NB4 (cell line): ENCODE data around the gene RAMP2.

Source experiments
- DNase-seq: peaks from one replicate; pipeline ENCODE4 v3.0.0; 2010; ENCODE audit warnings: low read depth
- H3K4me3 ChIP-seq: one replicate; pipeline ENCODE4 v1.5.1; 2011; ENCODE audit warnings: mild to moderate bottlenecking, low read depth, low read length, moderate library complexity
- MYC ChIP-seq: IDR thresholded peaks from 2 replicates; pipeline ENCODE4 v1.6.1; 2011; ENCODE audit warnings: low read depth, low read length
- POLR2A ChIP-seq: IDR thresholded peaks from 2 replicates; pipeline ENCODE4 v1.6.1; 2011; ENCODE audit warnings: mild to moderate bottlenecking; ENCODE audit not compliant: insufficient read length; ENCODE audit errors: extremely low read depth
- TF ChIP-seq, protein P1 (sequence below): IDR thresholded peaks from one replicate; pipeline ENCODE4 v1.5.1; 2012; ENCODE audit warnings: low read depth, low read length
- TF ChIP-seq, protein P2 (sequence below): IDR thresholded peaks from 2 replicates; pipeline ENCODE4 v1.6.1; 2011; ENCODE audit warnings: low read depth, low read length

The RAMP2 gene

GRCh38 chr17:42748908-42749798, 11.9 kb upstream of the RAMP2 start:
- DNase-seq: no peak
- no peak for TF ChIP-seq POLR2A
- TF ChIP-seq, protein P1, sequence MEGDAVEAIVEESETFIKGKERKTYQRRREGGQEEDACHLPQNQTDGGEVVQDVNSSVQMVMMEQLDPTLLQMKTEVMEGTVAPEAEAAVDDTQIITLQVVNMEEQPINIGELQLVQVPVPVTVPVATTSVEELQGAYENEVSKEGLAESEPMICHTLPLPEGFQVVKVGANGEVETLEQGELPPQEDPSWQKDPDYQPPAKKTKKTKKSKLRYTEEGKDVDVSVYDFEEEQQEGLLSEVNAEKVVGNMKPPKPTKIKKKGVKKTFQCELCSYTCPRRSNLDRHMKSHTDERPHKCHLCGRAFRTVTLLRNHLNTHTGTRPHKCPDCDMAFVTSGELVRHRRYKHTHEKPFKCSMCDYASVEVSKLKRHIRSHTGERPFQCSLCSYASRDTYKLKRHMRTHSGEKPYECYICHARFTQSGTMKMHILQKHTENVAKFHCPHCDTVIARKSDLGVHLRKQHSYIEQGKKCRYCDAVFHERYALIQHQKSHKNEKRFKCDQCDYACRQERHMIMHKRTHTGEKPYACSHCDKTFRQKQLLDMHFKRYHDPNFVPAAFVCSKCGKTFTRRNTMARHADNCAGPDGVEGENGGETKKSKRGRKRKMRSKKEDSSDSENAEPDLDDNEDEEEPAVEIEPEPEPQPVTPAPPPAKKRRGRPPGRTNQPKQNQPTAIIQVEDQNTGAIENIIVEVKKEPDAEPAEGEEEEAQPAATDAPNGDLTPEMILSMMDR: no peak
- TF ChIP-seq MYC: no peak
- TF ChIP-seq, protein P2, sequence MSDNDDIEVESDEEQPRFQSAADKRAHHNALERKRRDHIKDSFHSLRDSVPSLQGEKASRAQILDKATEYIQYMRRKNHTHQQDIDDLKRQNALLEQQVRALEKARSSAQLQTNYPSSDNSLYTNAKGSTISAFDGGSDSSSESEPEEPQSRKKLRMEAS: no peak
- H3K4me3 ChIP-seq: no peak overlapping the region

DNA sequence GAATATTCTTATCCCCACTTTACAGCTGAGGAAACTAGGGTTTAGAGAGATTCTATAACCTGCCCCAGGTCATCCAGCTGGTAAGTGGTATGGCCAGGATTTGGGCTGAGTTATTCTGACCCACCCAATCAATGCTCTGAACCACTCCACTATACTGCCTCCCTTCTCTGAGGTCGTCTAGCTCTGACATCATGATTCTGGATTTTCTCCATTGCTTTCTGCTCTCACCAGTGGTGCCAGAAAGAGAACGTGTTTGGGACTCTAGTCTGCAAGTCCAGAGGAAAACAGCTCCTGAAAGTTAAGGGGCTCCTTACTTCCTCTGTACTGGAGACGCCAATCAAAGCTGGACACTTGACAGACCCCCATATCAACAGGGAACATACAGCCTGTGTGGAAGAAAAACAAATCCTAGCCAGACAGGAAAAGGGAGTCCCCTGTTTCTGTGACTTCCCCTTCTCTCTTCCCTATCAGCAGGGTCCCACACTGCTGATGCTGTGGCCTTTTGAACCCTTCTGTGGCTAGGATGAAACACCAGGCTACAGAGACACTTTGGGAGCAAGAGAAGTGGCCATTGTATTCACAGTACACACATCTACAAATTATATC, 10.2 kb upstream of the RAMP2 start:
- TF ChIP-seq, protein P1: no peak
- TF ChIP-seq, protein P2: no peak
- TF ChIP-seq POLR2A (no peak), MYC (no peak)
- DNase-seq: peak; percentile 57
- H3K4me3 ChIP-seq: no peak overlapping the region

GRCh38 chr17:42751628-42752027, 9.4 kb upstream of the RAMP2 start:
- no peak for TF ChIP-seq POLR2A
- TF ChIP-seq, protein P1: no peak
- no peak for TF ChIP-seq MYC
- TF ChIP-seq, protein P2: no peak
- no peak for DNase-seq
- H3K4me3 ChIP-seq: no peak overlapping the region

DNA sequence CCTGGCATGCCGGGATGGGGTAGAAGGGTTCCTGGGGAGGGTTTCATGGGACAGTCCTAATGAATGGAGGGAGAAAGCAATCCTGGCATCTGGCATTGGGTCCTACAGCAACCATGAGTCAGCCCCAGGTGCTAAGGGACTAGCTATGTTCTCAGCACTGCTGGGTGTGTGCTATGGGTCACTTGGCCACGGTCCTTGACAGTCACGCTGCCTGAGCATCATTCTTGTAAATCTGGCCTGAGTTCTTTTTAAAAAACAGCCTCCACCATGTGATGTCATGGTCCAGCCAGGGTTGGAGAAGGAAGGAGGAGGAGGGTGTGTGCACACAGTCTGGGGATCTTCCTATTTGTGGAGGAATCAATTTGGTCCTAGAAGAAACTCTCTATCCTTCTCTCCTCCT, 6.2 kb upstream of the RAMP2 start:
- no peak overlapping the region for H3K4me3 ChIP-seq
- TF ChIP-seq MYC (no peak), POLR2A (no peak)
- TF ChIP-seq, protein P2: no peak
- TF ChIP-seq, protein P1: no peak
- DNase-seq: no peak

GRCh38 chr17:42759982-42760651, 910 bp upstream of the RAMP2 start:
- TF ChIP-seq, protein P1: no peak
- TF ChIP-seq, protein P2: no peak
- no peak for TF ChIP-seq MYC
- TF ChIP-seq POLR2A: no peak
- H3K4me3 ChIP-seq: no peak overlapping the region
- peak; percentile 42 for DNase-seq
